Thoracic aorta (tissue), 2 donors: Measurements from ENCODE around the gene HSF4. TPM values are rescaled to one million over a fixed set of nuclear protein-coding genes. Genes with fewer than 3 reads are reported as not detected.
A peak's percentile ranks its signal among the peaks of the same experiment; 100 is the strongest.

Experiments used
- ATAC-seq: fragments of 150-250 bp; one replicate; pipeline ENCODE4 v1.8.0; 2017; ENCODE audit warnings: low read depth; ENCODE audit not compliant: insufficient number of reproducible peaks, low FRiP score
- DNase-seq: peaks from one replicate; pipeline ENCODE4 v3.0.0-alpha.2; 2020; ENCODE audit warnings: low spot score
- H3K27ac ChIP-seq, 2 donors: fragments of 200-600 bp; sonication (generic); 1 replicate in 1 of 2; 2 replicates in 1 of 2; pipeline ENCODE4 v1.5.1; 2016; ENCODE audit warnings: mild to moderate bottlenecking in 2 of 2, moderate library complexity in 2 of 2
- H3K27me3 ChIP-seq: fragments of 200-600 bp; sonication (generic); replicated peaks from 2 replicates; pipeline ENCODE4 v1.6.0; 2016; ENCODE audit warnings: mild to moderate bottlenecking; ENCODE audit not compliant: insufficient read depth
- H3K36me3 ChIP-seq: fragments of 200-600 bp; sonication (generic); one replicate; pipeline ENCODE4 v1.5.1; 2016
- H3K4me1 ChIP-seq, 2 donors: fragments of 200-600 bp; sonication (generic); 1 replicate in 1 of 2; 2 replicates in 1 of 2; pipeline versions ENCODE4 v1.5.1 to v1.6.0; 2016; ENCODE audit warnings: low read depth in 2 of 2, mild to moderate bottlenecking in 1 of 2; ENCODE audit not compliant: control insufficient read depth in 1 of 2
- H3K4me3 ChIP-seq: fragments of 200-600 bp; sonication (generic); 2 replicates; pipeline ENCODE4 v1.5.1; 2016; ENCODE audit warnings: mild to moderate bottlenecking
- H3K9me3 ChIP-seq: fragments of 200-600 bp; sonication (generic); 2 replicates; pipeline ENCODE4 v1.5.1; 2016
- CTCF ChIP-seq: fragments of 200-600 bp; sonication (generic); IDR thresholded peaks from one replicate; pipeline ENCODE4 v1.5.1; 2019; ENCODE audit warnings: antibody characterized with exemption
- total RNA-seq, 2 donors: library from RNA; depleted of rRNA; stranded (reverse); fragments of >200 nt; gene quantifications; one replicate each; pipeline versions ENCODE4 v1.1.0 to v1.2.3, GENCODE V29; 2016

The HSF4 gene
- total RNA-seq, 2 donors from 2014 or later = 44.1 to 87.5 TPM

DNA sequence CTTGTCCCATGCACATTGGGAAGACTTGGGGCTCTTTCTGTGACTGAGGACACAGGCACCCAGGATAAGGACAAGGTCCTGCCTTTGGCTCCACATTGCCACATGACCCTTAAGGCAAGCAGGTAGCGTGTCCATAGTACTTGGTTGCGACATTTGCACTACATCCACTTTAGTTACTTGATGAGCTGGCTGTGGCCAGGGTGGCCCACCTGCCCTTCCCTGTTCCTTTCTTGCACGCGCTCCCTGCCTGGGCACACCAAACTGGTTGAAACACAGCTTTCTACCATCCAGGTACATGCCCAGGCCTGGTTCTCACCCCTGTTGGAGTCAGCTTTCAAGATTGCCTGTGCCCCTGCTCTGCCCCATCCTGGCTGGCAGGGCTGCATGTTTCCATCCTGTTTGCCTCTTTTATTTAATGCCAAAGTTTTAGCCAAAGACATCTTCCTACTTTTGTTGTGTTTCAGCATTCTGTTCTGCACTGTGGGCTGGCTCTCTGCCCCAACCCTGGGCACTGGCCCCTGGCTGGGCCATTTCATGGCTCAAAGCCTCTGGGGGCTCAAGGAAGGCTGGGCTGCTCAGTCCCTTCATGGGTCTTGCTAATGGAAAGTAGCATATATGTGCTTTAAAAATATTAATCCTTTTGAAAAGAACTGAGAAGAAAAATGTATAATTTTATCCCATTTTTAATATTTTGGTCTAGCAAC, 17.0 kb upstream of the HSF4 start:
- no peak for TF ChIP-seq CTCF
- Histone ChIP-seq H3K4me3 (no peak overlapping the region), H3K4me1 (peaks cover 0 to 7% of the 10 kb centered on the region in 2 donors), H3K27me3 (no peaks in the 10 kb centered on the region), H3K36me3 (peaks cover 30% of the 10 kb centered on the region), H3K9me3 (no peaks in the 10 kb centered on the region), H3K27ac (no peak overlapping the region)
- DNase-seq (no peak), ATAC-seq (no peak)

DNA sequence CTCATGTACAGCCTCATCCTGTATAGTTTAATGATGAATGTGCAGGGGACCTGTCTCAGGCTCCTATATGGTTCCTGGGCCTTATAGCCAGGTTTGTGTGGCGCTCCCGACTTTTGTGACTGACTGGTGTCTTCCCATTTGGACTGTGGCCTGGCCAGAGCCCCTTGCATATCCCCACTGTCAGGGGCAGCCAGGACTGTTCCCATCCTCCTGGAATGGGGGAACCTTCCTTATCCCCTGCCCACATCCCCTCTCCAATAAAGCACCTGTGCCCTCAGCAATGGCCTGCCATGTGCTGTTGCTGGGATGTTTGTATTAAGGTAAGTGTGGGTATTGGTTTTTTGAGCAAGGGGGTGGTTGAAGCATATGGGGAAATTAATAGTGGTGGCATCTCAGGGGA, 16.3 kb upstream of the HSF4 start:
- no peak for TF ChIP-seq CTCF
- DNase-seq (no peak), ATAC-seq (no peak)

DNA sequence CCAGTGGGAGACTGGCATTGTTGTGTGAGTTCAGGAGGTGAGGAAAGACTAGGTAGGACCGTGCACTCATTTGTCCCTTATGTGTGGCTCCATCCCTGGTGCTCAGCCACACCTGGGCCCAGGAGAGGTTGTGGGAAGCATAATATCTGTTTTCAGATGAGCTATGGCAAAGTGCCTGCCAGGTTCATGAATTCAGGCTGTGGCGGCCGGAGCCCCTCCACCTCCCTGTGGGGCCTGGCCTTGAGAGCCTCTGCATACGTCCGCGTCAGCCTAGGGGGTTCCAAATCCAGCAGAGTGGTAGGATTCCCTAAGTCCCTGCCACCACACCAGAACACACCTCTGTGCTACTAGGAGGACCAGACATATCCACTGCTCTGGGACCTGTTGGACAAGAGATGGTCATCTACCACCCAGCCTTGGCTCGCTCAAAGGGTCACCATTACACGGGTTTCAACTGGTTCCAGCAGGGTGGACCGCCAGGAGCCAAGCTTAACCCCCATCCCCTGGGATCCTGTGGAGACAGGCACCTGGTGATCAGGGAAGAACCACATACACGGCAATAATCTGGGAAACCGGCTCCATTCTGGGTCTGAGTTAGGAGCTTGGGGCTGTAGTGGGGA, 15.8 kb upstream of the HSF4 start:
- H3K9me3 ChIP-seq = no peaks in the 10 kb centered on the region
- peaks cover 0 to 7% of the 10 kb centered on the region in 2 donors for H3K4me1 ChIP-seq
- ATAC-seq (no peak), DNase-seq (no peak)
- H3K27me3 ChIP-seq = no peaks in the 10 kb centered on the region
- TF ChIP-seq CTCF = no peak
- no peak overlapping the region for H3K4me3 ChIP-seq
- H3K36me3 ChIP-seq = peaks cover 23% of the 10 kb centered on the region
- no peak overlapping the region for H3K27ac ChIP-seq

More for the DNA sequence above, 16.3 kb upstream of the HSF4 start:
- Histone ChIP-seq H3K27me3 (no peaks in the 10 kb centered on the region), H3K27ac (no peak overlapping the region), H3K4me1 (peaks cover 0 to 7% of the 10 kb centered on the region in 2 donors), H3K4me3 (no peak overlapping the region), H3K9me3 (no peaks in the 10 kb centered on the region), H3K36me3 (peaks cover 27% of the 10 kb centered on the region)

- Histone ChIP-seq H3K9me3 (no peaks in the 10 kb centered on the region), H3K4me3 (peak overlapping the region; percentile 96), H3K27ac (peak overlapping the region in 1 of 2 donors; percentile 95), H3K27me3 (no peaks in the 10 kb centered on the region), H3K36me3 (peaks cover 16% of the 10 kb centered on the region), H3K4me1 (peaks cover 0 to 7% of the 10 kb centered on the region in 2 donors)
- TF ChIP-seq CTCF = no peak
- ATAC-seq (no peak), DNase-seq (no peak)
Measured at GRCh38 chr16:67149276-67150046, 15.1 kb upstream of the HSF4 start.
